Stimulated activated CD4-positive, alpha-beta T cell treated with anti-CD3 and anti-CD28 coated beads, Interleukin-4, amount 100 ng/mL, for 24 hours (primary cell): ENCODE measurements around the gene BTNL9.
"Not testable (repeated sequence)": the region's sequence is repeated elsewhere in the genome, so short reads cannot be mapped to it uniquely, and the experiment has no call there.

Experiments
- DNase-seq: peaks from one replicate; pipeline ENCODE4 v3.0.0-alpha.2; 2020

The BTNL9 gene

GRCh38 chr5:181101030-181101641, 61.1 kb downstream of the BTNL9 start:
- DNase-seq, result not testable (repeated sequence)

DNA sequence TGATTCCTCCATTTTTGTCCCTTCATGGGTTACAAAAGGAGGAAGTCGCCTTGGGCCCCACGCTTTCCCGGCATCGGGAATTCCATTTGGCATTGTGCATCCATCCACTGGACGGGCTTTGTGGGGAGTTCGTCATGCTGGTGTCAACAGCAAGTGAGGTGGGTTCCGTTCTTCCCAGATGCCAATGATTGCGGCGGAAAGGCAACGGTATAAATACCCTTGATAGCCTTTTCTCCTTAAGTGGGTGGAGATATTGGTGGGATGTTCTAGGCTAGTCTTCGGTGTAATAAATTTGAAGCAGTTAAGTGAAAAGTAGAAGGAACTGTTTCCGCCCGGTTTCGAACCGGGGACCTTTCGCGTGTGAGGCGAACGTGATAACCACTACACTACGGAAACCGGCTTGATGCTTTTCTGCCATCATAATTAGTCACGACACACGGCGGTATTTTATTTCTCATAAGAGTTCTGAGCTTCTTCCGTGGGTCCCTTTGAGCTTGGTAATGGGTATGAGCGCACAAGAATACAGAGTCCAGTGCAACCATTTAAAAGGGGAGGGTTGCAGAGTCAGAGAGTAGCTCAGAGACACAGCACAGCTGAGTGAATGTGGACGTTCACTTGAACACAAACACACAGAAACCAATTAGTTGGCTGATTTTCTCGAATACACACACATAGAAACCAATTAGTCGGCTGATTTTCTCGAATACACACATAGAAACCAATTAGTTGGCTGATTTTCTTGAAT, 62.0 kb downstream of the BTNL9 start:
- not testable (repeated sequence) for DNase-seq

- DNase-seq, result not testable (repeated sequence)
Measured at GRCh38 chr5:181104259-181104568, 64.1 kb downstream of the BTNL9 start.

DNA sequence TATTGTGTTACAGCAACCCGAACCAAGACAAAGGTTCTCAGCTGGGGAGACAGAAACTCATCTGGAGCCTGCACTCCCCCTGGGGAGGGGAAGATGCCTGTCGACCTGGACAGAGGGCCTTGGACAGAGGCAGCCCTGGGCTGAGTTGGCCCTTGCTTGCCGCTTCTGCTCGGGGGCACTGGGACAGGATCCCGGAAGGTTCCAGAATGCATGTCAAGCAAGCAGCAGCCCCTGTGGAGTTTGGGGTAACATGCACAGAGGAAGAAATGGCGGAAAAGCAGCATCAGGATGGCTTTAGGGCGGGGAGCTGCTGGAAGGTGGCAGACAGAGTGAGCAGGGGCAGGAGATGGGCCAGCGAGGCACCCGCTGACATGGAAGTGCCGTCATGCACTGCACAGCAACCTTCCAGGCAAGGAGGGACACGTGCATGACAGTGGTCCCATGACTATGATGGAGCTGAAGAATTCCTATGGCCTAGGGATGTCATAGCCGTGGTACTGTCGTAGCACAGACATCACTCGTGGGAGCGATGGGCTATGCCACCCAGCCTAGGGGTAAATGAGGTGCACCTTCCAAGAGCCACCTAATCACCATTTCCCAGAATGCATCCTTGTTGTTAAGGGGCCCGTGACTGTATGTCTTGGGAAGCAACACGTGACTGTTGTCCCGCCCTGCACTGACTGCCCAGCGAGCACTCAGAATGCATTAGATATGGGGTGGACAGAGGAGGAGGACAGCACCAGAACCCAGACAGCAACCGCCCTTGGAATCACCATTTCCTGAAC, 64.7 kb downstream of the BTNL9 start:
- not testable (repeated sequence) for DNase-seq

DNA sequence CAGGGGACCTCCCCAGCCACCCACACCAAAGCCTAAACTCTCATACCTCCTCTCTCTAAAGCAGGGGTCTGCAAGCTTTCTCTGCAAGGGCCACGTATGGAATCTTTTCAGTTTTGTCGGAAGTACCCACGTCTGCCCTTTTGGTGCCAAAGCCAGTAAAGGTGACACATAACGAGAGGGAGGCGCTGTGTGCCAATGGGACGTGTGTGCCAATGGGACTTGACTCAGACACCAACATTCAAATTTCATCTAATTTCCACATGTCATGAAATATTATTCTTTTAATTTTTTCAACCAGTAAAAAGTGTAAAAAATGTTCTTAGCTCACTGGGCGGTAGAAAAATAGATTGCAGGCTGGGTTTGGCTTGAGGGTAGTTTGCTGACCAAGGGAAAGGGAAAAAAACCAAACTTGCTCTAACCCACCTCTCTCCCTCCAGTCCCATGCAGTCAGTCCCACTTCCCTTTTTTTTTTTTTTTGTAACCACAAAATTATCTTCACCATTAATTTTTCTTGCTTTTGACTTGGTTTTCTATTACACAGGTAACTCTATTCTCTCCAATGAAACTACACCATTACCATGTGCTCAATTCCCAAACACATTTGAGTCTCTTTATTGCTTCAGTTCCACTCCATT, 65.4 kb downstream of the BTNL9 start:
- no peak for DNase-seq

DNA sequence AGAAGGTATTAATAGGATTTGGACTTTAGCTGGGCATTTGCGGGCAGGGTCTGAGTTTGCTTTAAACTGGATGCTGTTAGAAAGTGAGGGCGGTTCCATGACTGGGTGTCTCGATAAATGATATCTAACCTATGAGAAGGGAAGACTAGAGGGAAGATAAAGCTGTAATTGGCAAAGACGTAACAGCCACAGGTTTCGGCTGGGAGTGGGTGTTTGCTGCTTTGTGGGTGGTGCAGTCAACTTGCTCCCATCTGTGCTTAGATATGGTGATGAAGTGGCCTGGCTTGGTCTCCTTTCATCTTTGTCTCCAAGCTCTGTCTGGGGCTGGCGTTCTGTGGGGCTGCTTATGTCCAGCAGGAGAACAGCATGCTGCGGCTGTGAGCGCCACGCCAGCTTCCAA, 67.6 kb downstream of the BTNL9 start:
- no peak for DNase-seq

DNA sequence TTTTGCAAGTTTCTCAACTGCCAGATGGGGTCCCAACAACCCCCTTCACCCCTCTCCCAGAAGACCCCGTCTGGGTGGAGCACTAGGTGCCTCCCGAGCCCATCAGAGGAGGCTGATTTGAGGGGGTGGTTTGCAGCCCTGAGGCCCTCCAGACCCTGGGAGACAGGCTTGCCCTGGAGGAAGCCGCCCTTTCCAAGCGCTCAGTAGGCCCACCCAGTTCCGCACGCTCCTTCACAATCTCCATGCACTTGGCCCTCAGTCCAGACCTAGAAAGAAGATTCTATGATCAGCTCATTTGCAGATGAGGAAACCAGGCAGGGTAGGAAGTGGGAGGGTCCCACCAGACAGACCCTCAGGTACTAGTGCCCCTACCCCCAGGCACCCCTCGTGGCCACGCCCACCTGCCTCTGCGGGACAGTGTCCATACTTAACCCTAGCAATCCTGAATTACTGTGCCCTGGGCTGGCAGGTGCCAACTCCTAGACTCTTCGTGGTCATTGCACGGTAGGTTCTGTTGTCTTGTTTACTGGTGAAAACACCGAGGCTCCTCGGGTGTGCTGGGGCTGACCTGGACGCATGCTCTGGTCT, 68.6 kb downstream of the BTNL9 start:
- no peak for DNase-seq

DNA sequence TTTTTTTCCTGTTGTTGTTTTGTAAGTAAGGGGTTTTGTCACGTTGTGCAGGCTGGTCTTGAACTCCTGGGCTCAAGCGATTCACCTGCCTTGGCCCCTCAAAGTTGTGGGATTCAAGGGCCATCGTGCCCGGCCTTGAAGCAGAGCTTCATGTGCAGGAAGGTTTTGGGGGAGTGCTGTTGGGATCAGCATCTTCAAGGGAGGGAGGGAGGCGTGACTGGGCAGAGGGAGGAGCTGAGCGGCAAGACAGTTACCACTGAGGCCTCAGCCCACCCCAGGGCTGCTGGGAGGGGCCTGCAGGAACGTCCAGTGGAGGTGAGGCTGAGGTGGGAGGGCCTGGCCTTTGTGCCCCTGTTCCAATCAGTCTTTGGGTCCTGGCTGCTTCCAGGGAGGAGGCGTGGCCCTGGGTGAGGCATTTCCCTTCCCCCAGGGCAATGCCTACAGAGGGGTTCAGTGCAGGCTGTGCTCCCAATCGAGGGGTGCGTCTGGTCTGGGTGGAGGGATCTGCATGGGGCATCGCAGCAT, 69.5 kb downstream of the BTNL9 start:
- DNase-seq, result no peak

GRCh38 chr5:181111010-181111409, 70.9 kb downstream of the BTNL9 start:
- DNase-seq, result no peak
